DMS53 (cell line): Measurements from ENCODE around the gene IRAK1BP1.
"Not testable (repeated sequence)": the region's sequence is repeated elsewhere in the genome, so short reads cannot be mapped to it uniquely, and the experiment has no call there.

ENCODE experiments used
- DNase-seq: peaks from one replicate; lab custom pipeline; 2025; lab: John Stamatoyannopoulos, UW

The IRAK1BP1 gene, protein sequence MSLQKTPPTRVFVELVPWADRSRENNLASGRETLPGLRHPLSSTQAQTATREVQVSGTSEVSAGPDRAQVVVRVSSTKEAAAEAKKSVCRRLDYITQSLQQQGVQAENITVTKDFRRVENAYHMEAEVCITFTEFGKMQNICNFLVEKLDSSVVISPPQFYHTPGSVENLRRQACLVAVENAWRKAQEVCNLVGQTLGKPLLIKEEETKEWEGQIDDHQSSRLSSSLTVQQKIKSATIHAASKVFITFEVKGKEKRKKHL

DNA sequence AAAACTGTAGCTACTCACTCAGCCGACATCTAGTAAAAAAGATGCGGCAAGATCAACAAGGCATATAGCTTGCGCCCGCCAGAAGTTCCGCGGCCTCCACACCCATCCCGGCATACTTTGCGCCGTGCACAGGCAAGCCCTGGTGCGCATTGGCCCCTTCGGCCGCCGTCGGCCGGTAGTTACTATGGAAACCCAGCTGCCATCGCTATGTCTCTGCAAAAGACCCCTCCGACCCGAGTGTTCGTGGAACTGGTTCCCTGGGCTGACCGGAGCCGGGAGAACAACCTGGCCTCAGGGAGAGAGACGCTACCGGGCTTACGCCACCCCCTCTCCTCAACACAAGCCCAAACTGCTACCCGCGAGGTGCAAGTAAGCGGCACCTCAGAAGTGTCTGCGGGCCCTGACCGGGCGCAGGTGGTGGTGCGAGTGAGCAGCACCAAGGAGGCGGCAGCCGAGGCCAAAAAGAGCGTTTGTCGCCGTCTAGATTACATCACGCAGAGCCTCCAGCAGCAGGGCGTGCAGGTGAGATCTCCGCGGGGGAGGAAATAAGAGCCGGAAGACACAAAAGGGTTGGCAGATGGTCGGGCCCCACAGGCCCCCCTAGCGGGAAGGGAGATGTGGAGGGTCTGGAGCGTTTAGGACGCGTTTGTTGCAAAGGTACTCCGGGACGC lies at the start of gene IRAK1BP1:
IRAK1BP1 (plus strand) TSS at position 182 of the 671 bp plus-strand sequence; CDS start at position 208, 26 bp downstream.
- peak; percentile 89 for DNase-seq

DNA sequence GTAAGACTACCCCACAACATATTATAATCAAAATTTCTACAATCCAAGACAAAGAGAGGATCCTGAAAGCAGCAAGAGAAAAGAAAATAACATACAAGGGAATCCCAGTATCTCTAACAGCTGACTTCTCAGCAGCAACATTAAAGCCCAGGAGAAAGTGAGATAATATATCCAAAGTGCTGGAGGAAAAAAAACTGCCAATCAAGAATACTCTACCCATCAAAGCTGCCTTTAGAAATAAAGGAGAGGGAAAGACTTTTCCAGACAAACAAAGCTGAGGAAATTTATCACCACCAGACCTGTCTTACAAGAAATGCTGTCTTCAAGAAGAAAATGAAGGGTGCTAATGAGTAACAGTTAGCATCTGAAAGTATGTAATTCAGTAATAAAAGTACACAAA lies 43.3 kb upstream of the IRAK1BP1 start:
- DNase-seq = no peak

DNA sequence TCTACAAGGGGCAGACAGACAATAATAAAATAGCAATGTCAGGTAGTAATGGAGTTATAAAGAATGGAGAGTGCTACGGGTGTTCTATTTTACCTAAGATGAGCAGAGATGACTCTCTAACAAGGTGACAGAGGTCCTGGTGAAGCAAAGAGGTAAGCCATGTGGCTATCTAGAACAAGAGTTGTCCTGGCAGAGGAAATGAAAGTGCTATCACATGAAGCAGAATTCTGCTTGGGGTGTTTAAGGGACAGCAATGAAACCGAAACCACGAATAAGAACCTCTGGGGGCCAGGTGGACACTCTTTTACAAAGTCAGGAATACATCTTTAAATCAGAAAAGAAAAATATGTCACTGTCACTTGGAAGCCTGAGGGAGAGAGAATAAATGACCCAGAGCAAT lies 37.9 kb upstream of the IRAK1BP1 start:
- DNase-seq = no peak

DNA sequence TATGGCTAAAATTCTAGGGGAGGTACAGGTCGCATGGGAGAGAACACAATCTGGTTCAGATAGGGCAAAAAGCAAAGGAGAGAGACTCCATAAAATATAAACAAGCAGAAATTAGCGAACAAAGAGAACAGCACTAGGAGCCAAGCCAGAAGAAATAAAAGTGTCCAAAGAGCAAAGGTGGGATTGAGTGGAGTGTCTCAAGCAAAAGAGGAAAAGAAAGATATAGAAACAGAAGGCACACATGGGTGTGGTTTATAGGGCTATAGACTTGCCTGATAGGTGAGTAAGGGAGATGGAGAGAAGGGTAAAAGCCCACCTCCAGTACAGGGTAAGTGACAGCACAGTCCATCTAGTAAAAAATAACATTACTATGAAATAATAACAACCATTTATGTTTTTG lies 36.5 kb upstream of the IRAK1BP1 start:
- DNase-seq = no peak

DNA sequence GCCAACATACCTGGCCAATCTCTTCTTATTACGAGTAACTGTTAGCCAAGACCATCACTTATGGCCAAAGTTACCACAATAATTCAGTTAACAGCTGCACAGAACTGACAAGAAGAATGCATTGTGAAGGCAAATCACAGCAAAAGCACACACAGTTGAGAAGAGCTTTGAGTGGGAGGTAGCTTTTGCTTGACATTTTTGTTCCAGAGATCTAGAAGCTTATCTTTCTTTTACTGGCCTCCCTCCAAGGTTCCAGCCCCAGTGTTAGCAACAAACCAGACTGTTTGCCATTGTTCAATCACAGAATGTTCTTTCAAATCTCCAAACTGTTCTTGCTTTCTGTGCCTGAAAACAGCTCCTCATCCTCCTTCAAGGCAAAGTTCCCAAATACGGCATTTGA lies 35.9 kb upstream of the IRAK1BP1 start:
- no peak for DNase-seq

DNA sequence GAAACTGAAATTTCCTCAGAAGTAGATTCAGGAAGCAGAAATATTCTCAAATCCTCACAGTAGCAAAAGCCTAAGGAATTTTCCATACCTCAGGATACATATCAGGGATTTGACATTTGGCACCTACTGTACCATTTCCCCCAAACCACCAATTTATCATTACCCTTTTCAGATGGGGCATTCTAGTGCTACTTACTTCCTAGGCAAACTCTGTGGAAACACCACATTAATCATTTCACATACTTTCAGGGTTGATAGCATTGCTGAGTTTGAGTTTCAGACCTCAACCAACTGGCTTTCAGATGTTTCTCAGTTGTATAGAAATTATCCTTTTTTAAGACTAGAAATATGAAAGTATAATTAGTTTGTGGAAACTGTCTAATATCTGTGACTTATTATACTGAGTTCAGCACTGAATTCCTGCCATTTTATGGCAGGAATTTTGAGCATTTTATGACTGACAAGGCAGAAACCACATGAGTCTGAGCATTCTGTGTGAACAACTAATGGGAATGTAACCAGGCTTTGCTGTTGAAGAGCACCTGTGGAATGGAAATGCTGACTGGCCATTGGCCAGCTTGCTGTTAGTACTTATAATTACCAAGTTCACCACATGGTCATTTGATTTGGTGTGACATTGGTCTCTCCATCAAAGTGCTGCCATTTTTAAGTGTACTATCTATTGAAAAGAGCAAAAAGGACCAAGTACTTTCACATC lies 35.1 kb upstream of the IRAK1BP1 start:
- DNase-seq = no peak

DNA sequence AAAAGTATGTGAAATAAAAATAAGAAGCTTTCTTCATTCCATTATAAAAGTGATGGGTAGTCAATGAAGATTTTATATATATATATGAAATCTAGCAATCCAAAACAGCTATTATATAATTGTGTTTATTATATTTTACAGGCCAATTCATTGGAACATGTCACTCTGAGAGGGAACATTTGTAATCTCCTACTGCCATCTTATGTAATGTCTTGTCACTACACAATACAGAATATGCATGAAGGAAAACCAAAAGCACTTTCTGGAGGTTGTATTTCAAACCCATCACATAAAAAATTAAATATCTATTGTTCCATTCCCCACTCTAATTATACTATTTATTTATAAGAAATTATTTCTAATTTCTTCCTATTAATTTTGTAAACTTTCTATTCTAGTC lies 31.5 kb upstream of the IRAK1BP1 start:
- DNase-seq = peak; percentile 23

DNA sequence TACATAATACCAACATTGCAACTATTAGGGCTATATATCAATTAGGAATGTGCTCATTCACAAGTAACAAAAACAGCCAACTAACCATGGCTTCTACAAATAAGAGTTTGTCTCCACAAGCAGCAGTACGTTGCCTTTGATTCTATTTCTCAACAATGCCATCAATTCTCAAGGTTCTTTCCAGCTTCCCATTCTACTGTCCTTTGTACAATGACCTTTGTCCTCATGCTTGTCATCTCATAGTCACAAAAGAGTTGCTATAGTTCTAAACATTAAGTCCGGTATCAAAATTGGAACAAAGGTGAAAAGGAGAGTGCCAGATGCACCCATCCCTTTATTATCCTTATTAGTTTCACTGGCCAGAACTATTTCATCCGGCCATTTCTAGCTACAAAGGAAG lies 30.8 kb upstream of the IRAK1BP1 start:
- no peak for DNase-seq

DNA sequence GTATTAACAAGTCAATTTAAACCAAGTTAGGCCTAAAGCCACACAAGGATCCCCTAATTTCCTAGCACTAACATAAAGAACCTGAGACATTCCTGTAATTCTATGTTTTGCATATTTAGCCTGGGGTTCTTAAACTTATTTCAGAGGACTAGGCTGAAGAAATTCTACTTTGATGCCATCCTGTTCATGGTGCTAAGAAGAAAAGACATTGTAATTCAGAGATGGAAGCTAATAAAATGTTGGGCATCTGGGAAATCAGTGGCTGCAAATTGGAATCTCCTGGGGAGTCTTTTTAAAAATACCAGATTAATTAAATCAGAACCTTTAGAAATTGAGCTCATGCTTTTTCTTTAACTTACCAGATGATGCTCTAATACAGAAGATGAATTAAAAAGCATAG lies 26.2 kb upstream of the IRAK1BP1 start:
- no peak for DNase-seq

DNA sequence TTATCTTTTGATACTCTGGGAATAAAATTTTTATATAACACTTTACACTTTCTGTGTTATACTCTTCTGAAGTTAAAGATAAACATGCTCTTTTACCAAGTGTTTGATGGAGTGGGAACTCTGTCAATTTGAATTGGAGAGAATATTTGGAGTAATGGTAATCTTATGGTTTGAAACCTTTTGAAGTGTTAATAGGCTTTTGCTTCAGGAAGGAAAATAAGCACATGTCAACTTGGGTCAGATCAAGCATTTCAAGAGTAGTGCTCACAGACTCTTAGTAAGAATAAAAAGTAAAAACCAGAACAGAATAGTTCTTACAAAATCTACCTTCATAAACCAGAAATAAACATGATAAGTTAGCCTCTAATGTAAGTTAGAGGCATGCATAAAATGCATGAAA lies 24.4 kb upstream of the IRAK1BP1 start:
- DNase-seq = no peak

DNA sequence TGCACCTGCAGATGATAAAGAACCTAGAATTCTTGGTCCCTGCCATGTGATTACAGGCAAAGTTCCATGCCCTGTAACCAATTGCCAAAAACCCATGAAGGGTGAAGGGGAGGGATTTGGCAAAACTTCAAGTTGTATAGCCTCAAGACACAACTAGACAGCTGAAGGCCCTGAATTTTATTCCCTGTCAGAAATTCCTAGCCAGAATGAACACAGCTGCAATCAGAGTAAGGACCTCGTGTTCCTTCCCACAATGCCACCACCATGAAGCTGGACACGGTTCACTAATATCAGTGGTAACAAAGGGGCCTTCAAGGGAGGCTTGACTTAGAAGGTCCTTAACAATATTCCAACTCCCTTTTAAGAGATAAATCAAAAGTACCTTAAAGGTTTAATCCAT lies 22.5 kb upstream of the IRAK1BP1 start:
- DNase-seq = no peak

DNA sequence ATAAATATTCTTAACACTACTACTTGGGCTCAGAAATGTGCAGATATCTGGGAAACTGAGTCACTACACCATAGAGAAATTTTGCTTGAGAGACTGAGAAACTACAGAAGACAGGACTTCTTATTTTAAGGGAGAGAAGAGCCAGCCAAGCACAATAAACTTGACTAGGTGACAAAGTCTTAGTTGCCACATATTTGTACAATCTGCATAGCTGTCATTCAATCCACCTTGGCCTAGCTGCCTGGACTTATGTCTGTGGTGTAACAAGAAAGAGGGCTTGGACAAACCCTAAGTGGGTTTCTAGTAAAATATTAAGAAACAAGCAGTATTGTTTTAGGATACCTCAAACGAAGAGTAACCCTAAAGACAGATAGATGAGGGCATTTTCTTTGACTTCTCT lies 21.8 kb upstream of the IRAK1BP1 start:
- no peak for DNase-seq

DNA sequence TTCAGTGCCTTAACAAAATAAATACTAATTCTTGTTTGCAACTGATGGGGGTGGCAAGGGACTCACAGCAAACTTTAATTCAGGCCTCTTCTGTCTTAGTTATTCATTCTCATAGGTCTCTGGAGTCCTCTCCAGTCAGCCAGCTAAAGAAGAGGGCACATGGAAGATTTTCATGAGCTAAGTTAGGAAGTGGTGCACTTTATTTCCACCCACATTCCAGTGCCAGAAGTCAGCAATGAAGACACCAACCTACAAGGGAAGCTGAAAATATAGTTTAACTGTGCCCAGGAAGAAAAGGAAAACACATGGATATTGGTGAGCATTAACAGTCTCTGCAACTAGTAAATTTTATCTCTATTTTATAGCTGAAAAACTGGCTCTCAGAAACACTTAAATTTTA lies 16.7 kb upstream of the IRAK1BP1 start:
- DNase-seq = no peak

DNA sequence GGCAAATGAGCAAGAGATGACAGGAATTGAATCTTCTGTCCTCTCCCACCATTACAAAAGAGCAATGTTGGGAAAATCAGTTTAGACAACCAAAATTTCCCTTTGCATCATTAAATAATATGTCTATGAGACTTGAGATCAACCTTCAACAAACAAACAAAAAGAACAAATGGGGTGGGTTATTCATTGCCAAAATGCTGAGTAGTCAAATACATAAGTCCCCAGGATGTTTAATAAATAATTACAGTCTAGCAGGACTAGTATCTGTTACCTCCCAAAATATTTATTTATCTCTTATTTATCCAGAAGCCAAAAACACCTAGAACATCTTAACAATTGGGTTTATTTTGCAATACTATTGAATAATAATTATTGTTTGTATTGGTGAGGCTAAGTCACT lies 16.2 kb upstream of the IRAK1BP1 start:
- DNase-seq = no peak

DNA sequence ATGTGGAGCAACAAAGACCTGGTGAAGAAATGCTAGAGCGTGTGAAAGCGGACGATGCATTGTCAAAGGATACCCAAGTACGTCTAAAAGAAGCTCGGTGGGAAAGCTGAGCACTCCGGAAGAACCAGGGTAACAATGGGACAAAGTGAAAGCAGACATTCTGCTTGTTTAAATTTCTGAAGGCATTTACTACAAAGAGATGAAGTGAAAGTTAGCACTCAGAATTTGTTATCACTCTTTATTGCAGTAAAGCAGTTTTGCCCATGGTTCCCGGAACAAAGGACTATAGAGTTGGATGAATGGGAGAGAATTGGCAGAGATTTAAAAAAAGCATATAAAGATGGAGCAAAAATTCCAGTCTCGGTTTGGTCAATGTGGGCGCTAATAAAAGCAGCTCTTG lies 12.8 kb upstream of the IRAK1BP1 start:
- DNase-seq = no peak

DNA sequence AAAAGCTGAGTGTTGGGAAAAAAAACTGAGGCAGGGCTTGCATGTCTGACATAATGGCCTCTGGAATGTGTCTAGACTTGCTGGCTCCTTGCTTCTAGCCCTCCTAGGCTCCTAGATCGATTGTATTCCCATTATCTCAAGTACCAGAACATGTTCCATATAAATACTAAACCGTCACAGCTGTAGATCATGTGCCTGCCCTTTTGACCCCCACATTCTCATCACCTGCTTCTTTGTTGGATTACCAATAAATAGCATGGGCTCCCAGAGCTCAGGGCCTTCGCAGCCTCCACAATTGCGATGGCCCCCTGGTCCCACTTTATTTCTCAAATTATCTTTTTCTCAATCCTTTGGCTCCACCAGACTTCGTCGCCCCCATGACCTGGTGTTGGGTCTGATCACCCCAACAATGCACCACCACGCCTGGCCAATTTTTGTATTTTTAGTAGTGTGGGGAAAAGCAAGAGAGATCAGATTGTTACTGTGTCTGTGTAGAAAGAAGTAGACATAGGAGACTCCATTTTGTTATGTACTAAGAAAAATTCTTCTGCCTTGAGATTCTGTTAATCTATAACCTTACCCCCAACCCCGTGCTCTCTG lies 8.9 kb upstream of the IRAK1BP1 start:
- DNase-seq = not testable (repeated sequence)

DNA sequence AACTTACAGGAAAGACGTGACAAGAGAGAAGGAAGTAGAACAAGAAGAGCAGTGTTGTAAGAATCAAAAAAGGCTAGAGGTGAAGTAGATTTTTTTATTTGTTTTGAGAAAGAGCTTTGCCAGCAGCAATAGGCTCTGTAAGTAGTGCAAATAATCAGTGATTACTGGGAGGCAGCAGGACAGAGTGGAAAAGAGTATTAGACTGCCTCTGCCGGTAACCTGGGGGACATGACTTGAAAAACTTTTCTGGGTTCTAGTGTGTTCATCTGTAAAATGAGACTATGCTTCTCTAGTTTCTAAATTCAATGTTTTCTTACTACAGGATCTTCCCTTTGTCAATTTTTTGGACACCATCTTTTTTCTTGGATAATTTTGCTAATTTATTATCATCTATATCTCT lies 5.8 kb upstream of the IRAK1BP1 start:
- DNase-seq = no peak

DNA sequence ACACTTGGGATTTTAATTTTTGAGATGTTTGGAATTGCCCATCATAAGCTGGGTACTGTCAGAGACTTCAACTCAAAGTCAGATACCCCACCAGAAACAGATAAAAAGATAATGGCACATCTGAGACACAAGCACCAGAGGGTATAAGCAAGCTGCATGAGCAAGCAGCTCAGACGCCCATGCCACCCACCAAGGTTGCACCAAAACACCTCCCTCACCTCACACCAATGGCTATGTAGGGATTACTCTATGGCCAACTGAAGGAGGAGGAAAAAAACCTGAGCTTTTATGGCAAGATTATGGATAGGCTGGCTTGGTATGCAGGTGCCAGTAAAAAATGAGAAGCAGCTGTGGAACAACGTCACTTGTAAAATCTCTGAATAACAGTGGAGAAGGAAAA lies 3.8 kb upstream of the IRAK1BP1 start:
- no peak for DNase-seq

DNA sequence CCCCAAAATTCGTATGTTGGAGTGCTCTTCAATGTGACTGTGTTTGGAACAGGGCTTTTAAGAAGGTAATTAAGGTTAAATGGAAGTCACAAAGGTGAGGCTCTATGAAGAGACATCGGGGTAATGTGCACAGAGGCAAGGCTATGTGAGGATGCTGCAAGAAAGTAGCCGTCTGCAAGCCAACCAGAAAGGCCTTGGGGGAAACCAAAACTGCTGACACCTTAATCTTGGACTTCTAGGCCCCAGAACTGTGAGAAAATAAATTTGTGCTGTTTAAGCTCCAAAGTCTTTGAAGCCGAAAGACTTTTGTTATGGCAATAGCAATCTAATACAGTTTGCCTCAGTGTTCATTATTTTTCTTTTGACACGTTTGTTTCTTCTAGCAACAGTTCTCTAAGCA lies 2.4 kb upstream of the IRAK1BP1 start:
- DNase-seq = no peak

DNA sequence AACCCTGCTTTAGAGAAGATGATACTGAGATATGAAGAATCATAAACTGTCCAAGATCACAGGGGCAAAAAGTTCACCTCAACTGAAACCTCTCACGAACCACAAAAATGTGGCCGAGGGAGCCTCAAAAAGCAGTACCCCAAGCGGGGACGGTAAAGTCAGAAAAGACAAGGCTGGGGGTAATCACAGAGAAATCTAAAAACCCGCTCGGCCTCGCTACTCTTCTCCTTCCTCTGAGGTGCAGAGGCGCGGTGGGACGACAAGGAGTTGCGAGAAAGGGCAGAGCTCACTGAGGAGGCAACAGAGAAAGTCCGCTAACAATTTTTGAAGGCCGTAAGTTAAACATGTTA lies 356 bp upstream of the IRAK1BP1 start:
- DNase-seq = no peak

DNA sequence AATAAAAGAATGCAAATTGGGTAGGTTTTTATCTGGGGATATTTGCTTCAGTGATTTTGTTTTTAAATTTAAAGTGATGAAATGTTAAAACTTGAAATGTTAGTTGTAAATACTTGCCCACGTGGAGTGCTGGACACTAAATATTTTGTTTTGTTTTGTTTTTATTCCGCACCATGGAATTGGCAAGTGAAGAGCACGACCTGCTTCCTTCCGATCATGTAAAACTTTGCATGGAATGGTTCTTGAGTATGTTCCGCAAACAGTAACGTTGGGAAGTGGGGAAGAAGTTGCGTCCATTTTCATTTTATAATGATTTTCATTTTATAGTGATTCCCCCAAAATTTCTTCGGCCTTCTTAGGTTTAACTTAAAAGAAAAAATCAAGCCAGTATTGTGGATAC lies 765 bp downstream of the IRAK1BP1 start:
- DNase-seq = peak; percentile 22

DNA sequence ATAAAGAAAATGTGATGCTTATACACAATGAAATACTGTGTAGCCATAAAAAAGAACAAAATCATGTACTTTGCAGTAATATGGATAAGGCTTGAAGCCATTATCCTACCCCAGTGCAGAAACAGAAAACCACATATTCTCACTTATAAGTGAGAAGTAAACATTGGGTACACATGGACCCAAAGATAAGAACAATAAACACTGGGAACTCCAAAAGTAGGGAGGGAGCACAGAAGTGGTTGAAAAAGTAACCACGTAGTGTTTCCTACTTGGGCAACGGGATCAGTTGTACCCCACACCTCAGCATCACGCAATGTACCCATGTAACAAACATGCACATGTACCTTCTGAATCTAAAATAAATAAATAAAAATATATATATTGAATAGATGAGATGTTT lies 8.2 kb downstream of the IRAK1BP1 start:
- no peak for DNase-seq

DNA sequence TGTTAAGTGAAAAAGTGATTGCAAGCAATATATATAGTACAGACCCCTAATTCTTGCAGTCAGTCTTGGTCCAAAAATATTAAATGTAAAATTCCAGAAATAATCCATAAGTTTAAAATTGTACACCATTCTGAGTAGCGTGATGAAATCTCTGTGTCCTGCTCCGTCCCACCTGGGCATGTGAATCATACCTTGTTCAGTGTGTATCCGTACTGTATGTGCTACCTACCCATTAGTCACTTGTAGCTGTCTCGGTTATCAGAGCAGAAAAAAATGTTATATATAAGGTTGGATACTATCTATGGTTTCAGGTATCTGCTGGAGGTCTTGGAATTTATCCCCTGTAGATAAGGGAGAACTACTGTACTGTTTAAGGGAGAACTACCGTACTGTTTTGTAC lies 16.3 kb downstream of the IRAK1BP1 start:
- no peak for DNase-seq
